ENCODE results near the gene LMNTD1.
"Not testable (repeated sequence)": the region's sequence is repeated elsewhere in the genome, so short reads cannot be mapped to it uniquely, and the experiment has no call there.

The LMNTD1 gene

GRCh38 chr12:25426821-25427220 lies 126.3 kb downstream of the LMNTD1 start:
- DNase-seq = not testable (repeated sequence)

Data from activated CD8-positive, alpha-beta memory T cell treated with anti-CD3 and anti-CD28 coated beads, Interleukin-2, amount 50 U/mL, for 4 hours (primary cell).